Naive thymus-derived CD8-positive, alpha-beta T cell (primary cell): ENCODE measurements around the gene ARL14. TPM values are rescaled to one million over a fixed set of nuclear protein-coding genes. Genes with fewer than 3 reads are reported as not detected.

Source experiments
- ATAC-seq, 2 donors: fragments of 150-1000 bp; cut with Tn5 transposase in 1 of 2; sonication (Bioruptor Pico), chemical (Tn5 transposase) in 1 of 2; 1 replicate in 1 of 2; 2 replicates in 1 of 2; pipeline ENCODE4 v1.10.0; 2021; ENCODE audit warnings: mild to moderate bottlenecking in 2 of 2, moderate library complexity in 2 of 2
- POLR2A ChIA-PET: fragments of 350-600 bp; sonication (Branson Sonifier 250); formaldehyde crosslinking; loops from one replicate; lab custom pipeline; 2021; ENCODE audit warnings: antibody characterized with exemption; lab: Charles Lee
- DNase-seq, 10 donors: peaks; one replicate each; pipeline versions ENCODE4 v3.0.0 to v3.0.0-alpha.2; 2020 to 2022
- H3K27ac Mint-ChIP-seq, 10 donors: one replicate each; pipeline ENCODE4 v1.8.0; 2020 to 2022; ENCODE audit warnings: mild to moderate bottlenecking in 10 of 10, mixed read lengths in 10 of 10, moderate library complexity in 4 of 10, inconsistent platforms in 1 of 10
- H3K27me3 Mint-ChIP-seq, 5 donors: one replicate each; pipeline ENCODE4 v1.8.0; 2021 to 2022; ENCODE audit warnings: mixed read lengths in 5 of 5
- H3K36me3 Mint-ChIP-seq, 3 donors: one replicate each; pipeline ENCODE4 v1.8.0; 2020 to 2022; ENCODE audit warnings: mixed read lengths in 3 of 3, mild to moderate bottlenecking in 2 of 3, inconsistent platforms in 1 of 3
- H3K4me1 Mint-ChIP-seq, 4 donors: one replicate each; pipeline ENCODE4 v1.8.0; 2021 to 2022; ENCODE audit warnings: mixed read lengths in 4 of 4
- H3K4me3 Mint-ChIP-seq, 10 donors: one replicate each; pipeline ENCODE4 v1.8.0; 2020 to 2022; ENCODE audit warnings: mild to moderate bottlenecking in 10 of 10, mixed read lengths in 10 of 10, moderate library complexity in 6 of 10, inconsistent platforms in 1 of 10
- H3K9me3 Mint-ChIP-seq, 9 donors: one replicate each; pipeline ENCODE4 v1.8.0; 2020 to 2022; ENCODE audit warnings: mixed read lengths in 9 of 9, mild to moderate bottlenecking in 3 of 9, inconsistent platforms in 1 of 9, moderate library complexity in 1 of 9
- polyA plus RNA-seq, 3 donors: library from polyadenylated mRNA; unstranded; fragments of 300-500 nt; fragmentation: Illumina TruSeq; gene quantifications; one replicate each; pipeline ENCODE4 v1.2.3, GENCODE V29; 2021
- total RNA-seq, 8 experiments: library from RNA in 2 of 8; stranded (reverse) in 2 of 8; gene quantifications; one replicate each; pipeline ENCODE4 v1.2.3 and lab custom pipeline; 2021 to 2026

Gene ARL14
- total and polyA plus RNA-seq, 5 experiments from 2014 or later = not detected

DNA sequence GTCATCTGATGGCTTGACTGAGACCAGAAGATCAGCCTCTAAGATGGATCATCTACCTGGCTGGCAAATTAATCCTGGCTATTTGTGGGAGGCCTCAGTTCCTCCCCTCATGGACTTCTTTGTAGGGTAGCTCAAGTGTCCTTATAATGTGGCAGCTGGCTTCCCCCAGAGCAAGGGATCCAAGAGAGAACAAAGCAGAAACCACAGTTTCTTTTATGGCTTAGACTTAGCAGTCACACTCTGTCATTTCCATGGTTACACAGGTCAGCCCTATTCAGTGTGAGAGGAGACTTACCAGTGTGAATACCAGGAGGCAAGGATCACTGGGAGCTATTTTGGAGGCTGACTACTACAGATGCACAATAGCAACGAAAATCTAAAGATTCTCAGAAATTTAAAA lies 15.3 kb upstream of the ARL14 start:
- H3K4me1 Mint-ChIP-seq = peaks cover 0 to 7% (median 3%) of the 10 kb centered on the region in 4 donors
- peaks cover 3 to 15% (median 7%) of the 10 kb centered on the region in 5 donors for H3K27me3 Mint-ChIP-seq
- no peak overlapping the region for H3K4me3 Mint-ChIP-seq
- H3K36me3 Mint-ChIP-seq = peaks cover 0 to 5% (median 0%) of the 10 kb centered on the region in 3 donors
- ATAC-seq (no peak), DNase-seq (no peak)
- peaks cover 0 to 5% (median 0%) of the 10 kb centered on the region in 9 donors for H3K9me3 Mint-ChIP-seq
- H3K27ac Mint-ChIP-seq = no peak overlapping the region
- POLR2A ChIA-PET = no interaction called here

DNA sequence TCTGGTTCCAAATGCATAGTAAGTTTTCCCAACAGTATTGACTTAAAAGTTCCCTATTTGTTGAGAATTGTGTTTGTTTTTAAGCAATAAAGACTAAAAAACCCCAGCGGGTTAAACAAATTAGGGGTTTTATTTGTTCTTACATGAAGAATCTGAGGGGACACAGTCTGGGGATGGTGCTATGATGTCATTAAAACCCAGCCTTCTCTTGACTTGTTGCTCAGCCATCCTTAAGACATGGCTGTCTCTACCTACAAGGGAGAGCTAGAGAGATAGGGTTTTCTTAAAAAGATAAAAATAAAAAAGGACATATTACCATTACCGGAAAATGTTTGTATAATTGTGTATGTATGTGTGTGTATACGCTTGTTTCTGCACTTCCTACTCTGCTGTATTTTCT lies 11.7 kb upstream of the ARL14 start:
- no peak overlapping the region for H3K27ac Mint-ChIP-seq
- POLR2A ChIA-PET = no interaction called here
- peaks cover 0 to 11% (median 5%) of the 10 kb centered on the region in 5 donors for H3K27me3 Mint-ChIP-seq
- H3K4me1 Mint-ChIP-seq = peaks cover 0 to 7% (median 3%) of the 10 kb centered on the region in 4 donors
- no peaks in the 10 kb centered on the region for H3K9me3 Mint-ChIP-seq
- no peaks in the 10 kb centered on the region for H3K36me3 Mint-ChIP-seq
- no peak for ATAC-seq
- H3K4me3 Mint-ChIP-seq = no peak overlapping the region
- DNase-seq = no peak

DNA sequence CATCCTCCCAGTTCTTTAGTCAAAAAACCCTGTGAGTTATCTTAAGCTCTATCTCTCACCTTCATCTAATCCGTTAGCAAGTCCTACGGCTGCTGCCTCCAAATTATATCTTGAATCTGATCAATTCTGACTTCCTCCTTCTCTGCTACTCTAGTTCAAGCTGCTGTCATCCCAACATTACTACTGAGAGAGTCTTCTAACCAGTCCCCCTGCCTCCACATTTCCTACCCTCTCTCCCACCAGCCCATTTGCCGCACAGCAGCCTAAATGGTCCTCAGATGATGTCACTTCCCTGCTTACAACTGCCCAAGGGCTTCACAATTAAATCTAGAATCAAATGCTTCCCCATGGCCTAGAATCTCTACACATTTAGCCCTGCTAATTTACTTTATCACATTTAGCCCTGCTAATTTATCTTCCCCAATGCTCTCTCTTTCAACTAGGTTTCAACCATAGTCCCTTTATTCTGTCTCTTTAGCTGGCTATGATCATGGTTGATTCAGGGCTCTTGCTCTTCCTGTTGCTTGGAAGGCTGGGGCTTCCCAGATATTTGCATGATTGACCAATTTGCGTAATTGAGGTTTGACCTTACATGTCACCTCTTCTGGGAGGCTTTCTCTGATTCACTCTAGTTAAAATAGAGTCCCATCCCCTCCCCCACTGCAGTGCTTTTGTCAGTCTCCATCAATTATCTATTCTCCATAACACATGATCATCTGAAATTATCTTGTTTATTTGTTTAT lies 11.0 kb upstream of the ARL14 start:
- Mint-ChIP-seq H3K27ac (peak overlapping the region in 2 of 10 donors; percentile 2 to 10), H3K4me1 (peaks cover 0 to 7% (median 3%) of the 10 kb centered on the region in 4 donors), H3K27me3 (peaks cover 0 to 11% (median 5%) of the 10 kb centered on the region in 5 donors), H3K36me3 (no peaks in the 10 kb centered on the region), H3K4me3 (no peak overlapping the region), H3K9me3 (no peaks in the 10 kb centered on the region)
- no peak for ATAC-seq
- DNase-seq = no peak
- POLR2A ChIA-PET = no interaction called here

DNA sequence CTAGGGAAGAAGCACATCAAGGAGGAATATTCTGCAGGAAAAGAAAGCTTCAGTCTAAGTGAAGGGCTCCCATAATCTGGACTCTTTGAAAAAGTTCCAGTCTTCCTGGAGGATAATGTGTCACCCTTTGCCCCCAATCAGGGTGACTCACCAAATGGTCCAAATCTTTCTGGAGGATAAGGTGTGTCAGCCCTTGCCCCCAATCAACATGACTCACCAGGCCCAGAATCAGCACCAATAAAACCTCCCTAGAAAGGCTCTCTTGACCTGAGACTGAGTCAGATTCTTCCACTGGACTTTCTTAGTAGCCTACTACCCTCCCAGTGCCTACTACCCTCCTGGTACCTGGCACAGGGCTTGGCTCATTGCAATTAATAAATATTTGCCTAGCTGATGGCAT lies 9.5 kb upstream of the ARL14 start:
- ATAC-seq = no peak
- DNase-seq = no peak
- Mint-ChIP-seq H3K36me3 (no peaks in the 10 kb centered on the region), H3K27ac (no peak overlapping the region), H3K9me3 (no peaks in the 10 kb centered on the region), H3K4me3 (no peak overlapping the region), H3K27me3 (peaks cover 0 to 11% (median 5%) of the 10 kb centered on the region in 5 donors), H3K4me1 (peaks cover 0 to 7% (median 3%) of the 10 kb centered on the region in 4 donors)
- POLR2A ChIA-PET = no interaction called here

DNA sequence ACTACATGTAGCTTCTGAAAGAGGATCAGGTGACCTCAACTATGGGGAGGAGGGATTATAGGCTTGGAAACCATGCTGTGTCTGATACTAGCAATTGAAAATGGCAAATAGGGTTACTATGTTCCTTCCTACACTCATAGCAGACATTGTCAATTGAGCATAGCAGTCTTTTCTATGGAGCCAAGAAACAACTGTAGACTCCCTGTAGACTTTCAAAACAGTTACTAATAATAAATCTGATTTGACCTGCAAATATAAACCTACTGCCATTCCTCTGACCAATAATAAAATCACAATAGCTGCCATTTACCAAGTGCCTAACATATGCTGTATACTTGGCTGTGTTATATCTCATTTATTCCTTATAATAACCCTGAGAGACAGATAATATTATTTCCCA lies 8.5 kb upstream of the ARL14 start:
- Mint-ChIP-seq H3K4me1 (peaks cover 0 to 7% (median 3%) of the 10 kb centered on the region in 4 donors), H3K27ac (no peak overlapping the region), H3K36me3 (no peaks in the 10 kb centered on the region), H3K9me3 (no peaks in the 10 kb centered on the region), H3K4me3 (no peak overlapping the region), H3K27me3 (peaks cover 0 to 11% (median 5%) of the 10 kb centered on the region in 5 donors)
- DNase-seq (no peak), ATAC-seq (no peak)
- POLR2A ChIA-PET = no interaction called here

DNA sequence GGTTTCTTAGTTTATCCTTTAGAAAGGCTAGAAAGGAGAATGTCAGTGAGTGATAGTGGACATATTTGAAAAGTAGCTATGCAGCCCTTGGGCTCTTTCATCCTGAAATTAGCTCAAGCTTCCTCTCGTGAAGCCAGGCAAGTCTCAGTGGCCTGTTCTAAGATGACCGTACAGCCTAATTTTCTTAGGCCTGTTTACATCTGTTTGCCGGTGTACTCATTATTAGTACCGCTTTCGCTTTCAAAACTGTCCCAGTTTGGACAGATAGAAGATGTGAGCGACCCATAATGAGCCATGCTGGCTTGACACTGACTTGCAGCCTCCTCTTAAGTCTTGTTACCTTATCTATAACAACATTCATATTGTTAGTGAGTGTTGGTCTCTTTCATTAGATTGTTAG lies 5.7 kb upstream of the ARL14 start:
- Mint-ChIP-seq H3K4me3 (no peak overlapping the region), H3K36me3 (no peaks in the 10 kb centered on the region), H3K27me3 (peaks cover 0 to 4% (median 0%) of the 10 kb centered on the region in 5 donors), H3K4me1 (no peaks in the 10 kb centered on the region), H3K9me3 (no peaks in the 10 kb centered on the region), H3K27ac (no peak overlapping the region)
- ATAC-seq (no peak), DNase-seq (no peak)
- POLR2A ChIA-PET = no interaction called here

DNA sequence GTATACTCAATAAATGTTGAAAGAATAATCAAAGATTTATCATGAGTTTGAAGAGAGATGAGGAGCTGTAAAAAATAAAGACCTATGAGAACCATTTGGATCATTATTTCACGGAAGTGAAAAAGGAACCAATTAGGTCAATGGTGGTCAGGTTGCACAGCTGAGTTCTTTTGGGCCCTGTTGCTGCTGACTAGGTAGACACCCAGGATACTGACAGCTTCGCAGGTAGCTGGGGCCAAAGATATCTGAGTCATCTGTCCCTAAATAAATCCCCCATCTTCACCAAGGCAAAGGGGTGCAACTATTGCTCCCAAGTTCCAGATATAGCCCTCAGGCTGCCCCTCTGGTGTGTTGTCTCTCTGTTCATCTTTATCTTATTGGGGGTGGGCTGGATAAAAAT lies 5.0 kb upstream of the ARL14 start:
- POLR2A ChIA-PET = no interaction called here
- ATAC-seq (no peak), DNase-seq (no peak)
- no peaks in the 10 kb centered on the region for H3K36me3 Mint-ChIP-seq
- H3K9me3 Mint-ChIP-seq = no peaks in the 10 kb centered on the region
- H3K4me1 Mint-ChIP-seq = no peaks in the 10 kb centered on the region
- peaks cover 0 to 4% (median 0%) of the 10 kb centered on the region in 5 donors for H3K27me3 Mint-ChIP-seq
- H3K27ac Mint-ChIP-seq = no peak overlapping the region
- no peak overlapping the region for H3K4me3 Mint-ChIP-seq

DNA sequence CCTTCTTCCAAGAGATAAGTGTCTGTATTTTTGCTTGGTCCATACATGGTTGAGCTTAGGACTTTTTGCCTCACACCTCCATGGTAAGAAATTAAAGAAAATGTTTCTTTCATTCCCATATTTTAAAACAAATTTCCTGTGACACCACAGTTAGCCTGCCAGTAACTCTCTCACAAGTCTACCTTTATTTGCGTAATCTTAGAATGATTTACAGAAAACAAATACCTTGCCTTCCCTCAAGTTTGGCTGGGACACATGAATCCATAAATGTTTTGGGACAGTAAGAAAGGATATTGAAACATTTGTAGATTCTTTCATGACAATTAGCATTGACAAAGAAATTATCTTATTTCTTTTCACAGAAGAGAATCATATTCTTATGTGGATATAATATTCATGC lies 3.8 kb upstream of the ARL14 start:
- no peak for DNase-seq
- no peaks in the 10 kb centered on the region for H3K4me1 Mint-ChIP-seq
- no peaks in the 10 kb centered on the region for H3K36me3 Mint-ChIP-seq
- POLR2A ChIA-PET = no interaction called here
- no peak for ATAC-seq
- no peaks in the 10 kb centered on the region for H3K9me3 Mint-ChIP-seq
- H3K4me3 Mint-ChIP-seq = no peak overlapping the region
- no peak overlapping the region for H3K27ac Mint-ChIP-seq
- H3K27me3 Mint-ChIP-seq = peaks cover 0 to 4% (median 3%) of the 10 kb centered on the region in 5 donors

DNA sequence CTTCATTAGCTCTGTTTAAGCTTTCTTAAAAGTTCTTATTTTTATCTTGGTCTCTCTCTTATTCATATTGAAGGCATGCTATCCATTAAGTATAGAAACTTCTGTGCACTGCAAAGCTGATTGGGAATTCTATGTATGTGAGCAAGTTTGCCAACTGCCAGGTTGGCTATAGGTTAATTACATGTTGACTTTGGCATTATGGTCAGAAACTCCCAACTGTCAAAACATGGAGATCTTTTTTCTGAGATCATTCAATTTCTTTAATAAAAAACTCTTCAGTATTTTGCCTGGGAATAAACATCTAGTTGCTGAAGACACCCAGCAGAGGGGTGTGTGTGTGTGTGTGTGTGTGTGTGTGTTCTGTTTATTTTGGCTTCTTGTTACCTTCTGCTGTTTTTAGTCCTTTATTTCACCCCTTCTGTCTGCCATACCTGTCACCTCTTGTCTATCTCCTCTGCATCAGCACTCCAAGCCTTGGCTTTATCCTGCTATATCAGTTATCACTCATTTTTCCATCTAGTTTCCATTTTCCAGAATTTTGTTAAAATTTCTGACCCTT lies 1.3 kb upstream of the ARL14 start:
- POLR2A ChIA-PET = no interaction called here
- ATAC-seq = no peak

DNA sequence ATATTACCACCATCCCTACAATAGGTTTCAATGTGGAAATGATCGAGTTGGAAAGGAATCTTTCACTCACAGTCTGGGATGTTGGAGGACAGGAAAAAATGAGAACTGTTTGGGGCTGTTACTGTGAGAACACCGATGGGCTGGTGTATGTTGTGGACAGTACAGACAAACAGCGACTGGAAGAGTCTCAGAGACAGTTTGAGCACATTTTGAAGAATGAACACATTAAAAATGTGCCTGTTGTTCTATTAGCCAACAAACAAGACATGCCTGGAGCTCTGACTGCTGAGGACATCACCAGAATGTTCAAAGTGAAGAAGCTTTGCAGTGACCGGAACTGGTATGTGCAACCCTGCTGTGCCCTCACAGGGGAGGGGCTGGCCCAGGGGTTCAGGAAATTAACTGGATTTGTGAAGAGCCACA lies 510 bp downstream of the ARL14 start:
- POLR2A ChIA-PET = no interaction called here
- Mint-ChIP-seq H3K9me3 (no peaks in the 10 kb centered on the region), H3K27ac (no peak overlapping the region), H3K36me3 (no peaks in the 10 kb centered on the region), H3K4me3 (no peak overlapping the region), H3K4me1 (no peaks in the 10 kb centered on the region), H3K27me3 (peaks cover 0 to 8% (median 4%) of the 10 kb centered on the region in 5 donors)
- no peak for DNase-seq
- ATAC-seq = no peak

More for the DNA sequence above, 1.3 kb upstream of the ARL14 start:
- no peaks in the 10 kb centered on the region for H3K36me3 Mint-ChIP-seq
- H3K27me3 Mint-ChIP-seq = peaks cover 0 to 8% (median 1%) of the 10 kb centered on the region in 5 donors
- H3K4me1 Mint-ChIP-seq = no peaks in the 10 kb centered on the region
- H3K27ac Mint-ChIP-seq = peak overlapping the region in 1 of 10 donors; percentile 17
- H3K4me3 Mint-ChIP-seq = no peak overlapping the region
- no peak for DNase-seq
- no peaks in the 10 kb centered on the region for H3K9me3 Mint-ChIP-seq

DNA sequence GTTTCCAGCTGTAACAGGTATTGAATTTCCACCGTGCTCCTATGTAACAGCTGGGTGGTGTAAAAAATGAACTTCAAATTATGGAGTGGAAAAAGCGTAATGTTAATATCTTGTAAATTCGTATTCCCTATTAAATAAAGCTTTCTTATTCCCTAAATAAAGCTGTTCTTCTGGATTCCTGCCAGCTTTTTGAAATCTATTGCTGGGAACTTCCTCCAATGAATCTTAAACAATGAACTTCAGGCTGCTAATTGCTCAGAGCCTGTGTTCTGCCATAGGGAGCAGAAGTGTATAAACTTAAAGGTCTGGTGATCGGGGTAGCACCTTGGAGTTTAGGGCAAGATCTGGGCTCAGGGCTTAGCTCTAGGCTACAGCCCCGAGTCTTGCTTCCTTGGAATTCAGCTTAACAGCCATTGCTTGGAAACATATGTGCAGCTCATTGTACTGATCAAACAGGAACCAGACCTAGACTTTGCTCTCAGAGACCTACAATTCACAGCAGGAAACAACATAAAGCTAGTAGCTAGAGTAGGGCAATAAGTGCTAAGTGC lies 1.4 kb downstream of the ARL14 start:
- no peaks in the 10 kb centered on the region for H3K9me3 Mint-ChIP-seq
- no peaks in the 10 kb centered on the region for H3K4me1 Mint-ChIP-seq
- DNase-seq = no peak
- H3K36me3 Mint-ChIP-seq = no peaks in the 10 kb centered on the region
- no peak for ATAC-seq
- no peak overlapping the region for H3K4me3 Mint-ChIP-seq
- no peak overlapping the region for H3K27ac Mint-ChIP-seq
- peaks cover 0 to 12% (median 8%) of the 10 kb centered on the region in 5 donors for H3K27me3 Mint-ChIP-seq
- POLR2A ChIA-PET = no interaction called here

DNA sequence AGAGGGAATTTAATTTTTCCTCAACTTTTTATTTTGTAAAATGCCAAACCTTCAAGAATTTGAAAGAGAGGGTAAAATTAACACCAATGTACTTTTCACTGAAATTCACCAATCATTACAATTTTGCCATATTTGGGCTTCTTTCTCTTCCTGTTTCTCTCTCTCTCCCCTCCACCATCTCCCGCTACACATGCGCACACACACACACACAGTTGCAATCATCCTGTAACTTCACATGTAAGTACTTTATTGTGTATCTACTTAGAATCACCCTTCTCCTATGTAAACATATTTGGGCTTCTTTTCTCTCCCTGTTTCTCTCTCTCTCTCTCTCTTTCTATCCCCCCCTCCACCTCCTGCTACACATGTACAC lies 7.4 kb downstream of the ARL14 start:
- H3K27ac Mint-ChIP-seq = no peak overlapping the region
- POLR2A ChIA-PET = no interaction called here
- peaks cover 0 to 12% (median 6%) of the 10 kb centered on the region in 5 donors for H3K27me3 Mint-ChIP-seq
- H3K4me3 Mint-ChIP-seq = no peak overlapping the region
- H3K9me3 Mint-ChIP-seq = no peaks in the 10 kb centered on the region
- ATAC-seq (no peak), DNase-seq (no peak)
- no peaks in the 10 kb centered on the region for H3K36me3 Mint-ChIP-seq
- H3K4me1 Mint-ChIP-seq = no peaks in the 10 kb centered on the region

DNA sequence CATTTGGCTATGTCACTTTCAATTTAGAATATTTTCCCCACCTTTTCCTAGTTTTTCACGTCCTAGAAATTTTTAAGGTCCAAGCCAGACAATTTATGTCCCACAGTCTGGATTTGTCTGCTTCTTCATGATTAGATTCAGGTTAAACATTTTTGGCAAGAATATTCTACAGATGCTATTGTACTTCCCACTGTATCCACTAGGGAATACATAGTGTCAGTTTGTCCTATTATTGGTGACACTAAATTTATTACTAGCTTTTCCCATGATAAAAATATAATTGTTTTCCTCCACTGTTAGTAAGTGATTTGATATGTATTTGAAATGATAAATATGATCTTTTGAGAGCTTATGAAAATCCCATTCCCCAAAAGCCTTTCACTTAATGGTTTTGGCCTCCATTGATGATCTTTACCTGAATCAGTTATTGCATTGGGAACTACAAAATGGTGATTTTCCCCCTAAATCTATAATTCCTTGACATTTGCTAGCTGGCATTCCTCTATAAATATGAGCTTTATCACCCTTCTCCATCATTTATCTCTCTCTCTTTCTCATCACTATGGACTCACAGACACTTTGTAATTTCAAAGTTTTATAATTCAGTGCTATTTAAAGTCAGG lies 8.3 kb downstream of the ARL14 start:
- DNase-seq (no peak), ATAC-seq (no peak)
- Mint-ChIP-seq H3K27ac (no peak overlapping the region), H3K36me3 (no peaks in the 10 kb centered on the region), H3K27me3 (peaks cover 0 to 12% (median 5%) of the 10 kb centered on the region in 5 donors), H3K4me3 (peak overlapping the region in 1 of 10 donors; percentile 16), H3K4me1 (no peaks in the 10 kb centered on the region), H3K9me3 (no peaks in the 10 kb centered on the region)
- POLR2A ChIA-PET = no interaction called here
